Kidney epithelial cell (primary cell): ENCODE results near the gene ST3GAL2. TPM values are rescaled to one million over a fixed set of nuclear protein-coding genes. Genes with fewer than 3 reads are reported as not detected.

ENCODE experiments used
- DNase-seq: peaks from one replicate; pipeline ENCODE4 v3.0.0-alpha.2; 2010; ENCODE audit warnings: low read depth
- H3K27me3 ChIP-seq: 2 replicates; pipeline ENCODE4 v1.6.0; 2011; ENCODE audit warnings: low read length; ENCODE audit not compliant: control insufficient read depth, insufficient read depth
- H3K36me3 ChIP-seq: 2 replicates; pipeline ENCODE4 v1.5.1; 2011; ENCODE audit warnings: low read length; ENCODE audit not compliant: control insufficient read depth, insufficient read depth
- H3K4me3 ChIP-seq: 2 replicates; pipeline ENCODE4 v1.5.1; 2011; ENCODE audit warnings: low read depth, mild to moderate bottlenecking, control low read depth, low read length
- total RNA-seq: library from RNA; depleted of rRNA; stranded (reverse); fragments of >200 nt; gene quantifications from 2 replicates; pipeline ENCODE4 v1.2.3, GENCODE V29; 2015
- TF ChIP-seq, protein P1 (sequence below): IDR thresholded peaks from 2 replicates; pipeline ENCODE4 v1.5.1; 2011; ENCODE audit warnings: mild to moderate bottlenecking, moderate library complexity, low read length, control low read depth, inconsistent platforms; ENCODE audit not compliant: insufficient read depth, poor library complexity, severe bottlenecking

The ST3GAL2 gene
- total RNA-seq, 1 donor from 2014 or later: 22.6 TPM

DNA sequence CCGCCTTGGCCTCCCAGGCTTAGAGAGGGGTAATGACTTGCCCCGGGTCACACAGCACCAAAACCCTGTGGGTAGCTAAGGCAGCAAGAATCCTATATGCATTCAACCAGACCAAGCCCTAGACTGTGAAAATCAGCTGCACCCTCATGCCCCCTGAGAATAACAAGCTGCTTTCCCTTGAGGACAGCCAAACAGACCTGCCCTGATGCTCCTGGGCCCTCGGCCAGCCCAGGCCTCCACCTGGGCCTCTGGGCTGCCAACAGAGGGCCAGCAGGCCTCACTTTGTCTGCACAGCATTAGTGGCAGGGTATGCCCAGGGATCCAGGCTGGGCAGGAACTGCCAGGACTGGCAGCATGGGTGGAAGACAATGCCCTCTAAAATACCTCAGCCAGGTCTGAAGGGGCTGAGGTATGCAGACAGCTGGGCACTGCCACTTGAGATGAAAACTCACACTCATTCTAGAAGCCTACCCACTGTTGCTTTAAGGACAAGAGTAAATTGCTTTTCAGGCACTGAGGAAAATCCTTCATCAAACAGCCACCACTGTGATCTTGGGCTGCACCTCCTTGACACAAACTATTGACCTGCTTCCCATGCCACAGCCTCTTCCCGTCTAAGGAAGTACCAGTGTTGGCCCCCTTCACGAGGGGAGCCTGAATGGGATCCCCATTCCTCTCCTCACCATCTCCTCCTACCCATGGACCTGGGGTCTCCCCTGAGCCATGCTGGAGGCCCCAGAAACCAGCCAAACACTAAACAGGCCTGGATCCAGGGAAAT is 8.8 kb downstream of the ST3GAL2 start:
- no peaks in the 10 kb centered on the region for H3K36me3 ChIP-seq

DNA sequence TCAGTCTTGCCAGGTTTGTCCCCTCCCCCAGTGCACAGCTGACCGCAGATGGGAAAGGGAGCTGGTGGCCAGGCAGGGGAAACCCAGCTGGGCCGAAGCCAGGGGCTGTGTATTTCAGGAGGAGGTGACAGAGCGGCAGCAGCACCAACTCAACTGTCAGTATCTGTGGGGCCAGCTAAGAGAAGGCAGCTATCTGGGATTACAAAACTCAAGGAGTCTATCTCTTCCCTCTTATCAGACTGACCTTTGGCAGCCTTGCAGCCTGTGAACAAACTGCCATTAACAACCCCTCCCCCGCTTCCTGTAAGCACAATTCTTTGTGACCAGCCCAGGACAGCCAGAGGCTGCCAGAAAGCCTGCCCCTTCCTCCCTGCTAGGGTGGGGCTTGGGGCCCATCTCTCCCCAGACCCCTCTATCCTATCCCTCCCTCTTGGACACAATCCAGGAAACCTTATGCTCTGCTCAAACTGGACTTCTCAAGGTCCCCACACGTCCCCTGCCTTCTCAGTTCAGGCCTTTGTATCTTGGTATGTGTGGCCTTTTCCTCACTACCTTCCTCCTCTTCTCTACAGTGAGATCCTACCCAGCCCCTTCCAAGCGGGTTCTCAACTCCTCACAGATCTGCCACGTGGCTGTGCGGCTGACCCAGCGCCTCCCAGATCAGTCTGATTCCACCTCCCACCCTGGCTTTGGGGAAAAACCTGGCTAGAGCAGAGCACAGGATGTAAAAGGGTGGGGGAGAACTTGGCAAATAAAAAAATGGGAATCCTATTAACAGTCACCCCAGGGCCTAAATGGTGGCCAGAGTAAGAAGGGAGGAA is 10.5 kb downstream of the ST3GAL2 start:
- TF ChIP-seq, protein P1, sequence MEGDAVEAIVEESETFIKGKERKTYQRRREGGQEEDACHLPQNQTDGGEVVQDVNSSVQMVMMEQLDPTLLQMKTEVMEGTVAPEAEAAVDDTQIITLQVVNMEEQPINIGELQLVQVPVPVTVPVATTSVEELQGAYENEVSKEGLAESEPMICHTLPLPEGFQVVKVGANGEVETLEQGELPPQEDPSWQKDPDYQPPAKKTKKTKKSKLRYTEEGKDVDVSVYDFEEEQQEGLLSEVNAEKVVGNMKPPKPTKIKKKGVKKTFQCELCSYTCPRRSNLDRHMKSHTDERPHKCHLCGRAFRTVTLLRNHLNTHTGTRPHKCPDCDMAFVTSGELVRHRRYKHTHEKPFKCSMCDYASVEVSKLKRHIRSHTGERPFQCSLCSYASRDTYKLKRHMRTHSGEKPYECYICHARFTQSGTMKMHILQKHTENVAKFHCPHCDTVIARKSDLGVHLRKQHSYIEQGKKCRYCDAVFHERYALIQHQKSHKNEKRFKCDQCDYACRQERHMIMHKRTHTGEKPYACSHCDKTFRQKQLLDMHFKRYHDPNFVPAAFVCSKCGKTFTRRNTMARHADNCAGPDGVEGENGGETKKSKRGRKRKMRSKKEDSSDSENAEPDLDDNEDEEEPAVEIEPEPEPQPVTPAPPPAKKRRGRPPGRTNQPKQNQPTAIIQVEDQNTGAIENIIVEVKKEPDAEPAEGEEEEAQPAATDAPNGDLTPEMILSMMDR: no peak
- Histone ChIP-seq H3K27me3 (no peaks in the 10 kb centered on the region), H3K36me3 (no peaks in the 10 kb centered on the region), H3K4me3 (no peak overlapping the region)
- peak; percentile 84 for DNase-seq

More for the DNA sequence above, 8.8 kb downstream of the ST3GAL2 start:
- H3K27me3 ChIP-seq: no peaks in the 10 kb centered on the region
- no peak overlapping the region for H3K4me3 ChIP-seq
- TF ChIP-seq, protein P1: no peak
- DNase-seq: no peak

DNA sequence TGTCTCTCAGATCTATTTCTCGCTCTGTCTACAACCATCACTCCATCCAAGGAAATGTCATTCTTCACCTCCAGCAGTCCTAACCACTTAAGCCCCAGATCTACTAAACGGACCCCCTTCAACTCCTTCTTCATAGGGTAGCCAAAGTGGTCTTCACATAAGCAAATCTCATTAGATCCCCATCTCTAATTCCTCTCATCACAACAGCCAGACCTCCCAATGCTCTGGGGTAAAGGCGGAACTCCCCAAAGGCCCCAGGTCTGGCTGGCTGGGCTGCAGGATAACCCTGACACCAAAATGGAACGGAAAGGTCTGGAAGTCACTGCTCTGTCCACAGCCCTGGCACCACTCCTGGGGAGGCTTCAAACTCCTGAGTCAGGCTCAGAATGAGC is 11.1 kb downstream of the ST3GAL2 start:
- Histone ChIP-seq H3K36me3 (no peaks in the 10 kb centered on the region), H3K4me3 (no peak overlapping the region), H3K27me3 (no peaks in the 10 kb centered on the region)
- TF ChIP-seq, protein P1: no peak
- no peak for DNase-seq

DNA sequence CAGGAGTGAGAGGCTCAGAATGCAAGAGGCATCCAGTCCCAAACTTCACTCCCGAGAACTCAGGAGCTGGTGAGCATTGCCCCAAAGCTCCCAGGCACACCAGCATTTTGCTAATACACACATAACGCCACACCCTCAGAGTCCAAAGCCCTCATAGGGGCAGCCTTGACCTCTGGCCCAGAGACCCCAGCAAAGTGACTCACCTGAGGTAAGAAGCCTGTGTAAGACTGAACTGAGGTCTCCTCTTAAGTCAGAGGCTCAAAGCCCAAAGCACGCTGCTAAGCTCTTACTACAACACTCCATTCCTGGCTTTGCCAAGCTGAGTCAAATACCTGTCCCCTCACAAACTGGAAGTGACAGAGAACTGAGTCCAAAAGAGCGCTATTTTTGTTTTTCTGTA is 16.4 kb downstream of the ST3GAL2 start:
- TF ChIP-seq, protein P1: no peak
- Histone ChIP-seq H3K36me3 (peaks cover 2% of the 10 kb centered on the region), H3K4me3 (no peak overlapping the region), H3K27me3 (no peaks in the 10 kb centered on the region)
- no peak for DNase-seq

DNA sequence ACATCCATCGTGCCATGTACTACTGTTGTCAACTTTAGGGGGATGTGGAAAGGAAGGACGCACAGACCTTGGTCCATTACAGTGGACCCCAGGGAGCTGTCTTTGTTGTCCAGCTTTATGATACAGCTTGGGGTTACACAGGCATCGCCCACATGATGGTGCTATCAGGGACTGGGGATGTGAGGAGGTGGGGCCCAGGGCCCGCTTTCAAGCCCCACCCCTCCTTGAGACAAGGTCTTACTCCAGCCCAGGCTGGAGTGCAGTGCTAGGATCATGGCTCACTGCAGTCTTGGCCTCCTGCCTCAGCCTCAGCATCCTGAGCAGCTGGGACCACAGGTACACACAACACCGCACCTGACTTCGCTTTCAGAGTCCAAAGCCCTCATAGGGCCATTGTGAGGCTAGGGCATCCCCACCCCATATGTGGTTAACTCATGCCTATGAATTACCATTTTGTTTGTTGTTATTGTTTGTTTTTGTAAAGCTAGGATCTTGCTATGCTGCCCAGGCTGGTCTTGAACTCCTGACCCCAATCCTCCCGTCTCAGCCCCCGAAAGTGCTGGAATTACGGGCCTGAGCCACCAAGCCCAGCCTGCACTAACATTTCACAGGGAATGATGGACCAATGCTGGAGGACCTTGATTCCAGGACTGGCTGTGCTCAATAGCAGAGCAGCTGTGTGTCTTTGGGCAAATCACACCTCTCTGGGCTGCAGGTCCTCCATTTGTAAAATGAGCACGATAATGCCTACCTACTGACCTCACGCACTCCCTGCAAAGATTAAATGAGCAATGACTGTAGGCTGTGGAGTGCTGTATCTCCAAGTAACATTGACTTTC is 17.2 kb downstream of the ST3GAL2 start:
- Histone ChIP-seq H3K4me3 (no peak overlapping the region), H3K27me3 (no peaks in the 10 kb centered on the region), H3K36me3 (peaks cover 2% of the 10 kb centered on the region)
- DNase-seq: no peak
- TF ChIP-seq, protein P1: no peak
